Activated naive CD8-positive, alpha-beta T cell (primary cell): Measurements from ENCODE around the gene MAPK8.
A peak's percentile ranks its signal among the peaks of the same experiment; 100 is the strongest.

Source experiments
- H3K27ac Mint-ChIP-seq: one replicate; pipeline ENCODE4 v1.8.0; 2021; ENCODE audit warnings: mixed read lengths
- H3K27me3 Mint-ChIP-seq: one replicate; pipeline ENCODE4 v1.8.0; 2021; ENCODE audit warnings: mixed read lengths
- H3K36me3 Mint-ChIP-seq: one replicate; pipeline ENCODE4 v1.8.0; 2021; ENCODE audit warnings: mixed read lengths
- H3K4me1 Mint-ChIP-seq: one replicate; pipeline ENCODE4 v1.8.0; 2021; ENCODE audit warnings: low read depth, mixed read lengths
- H3K4me3 Mint-ChIP-seq: one replicate; pipeline ENCODE4 v1.8.0; 2021; ENCODE audit warnings: mild to moderate bottlenecking, mixed read lengths
- H3K9me3 Mint-ChIP-seq: one replicate; pipeline ENCODE4 v1.8.0; 2021; ENCODE audit warnings: low read depth, mixed read lengths

The MAPK8 gene

GRCh38 chr10:48369501-48369900 lies 63.0 kb downstream of the MAPK8 start:
- no peak overlapping the region for H3K27ac Mint-ChIP-seq
- H3K4me1 Mint-ChIP-seq, result peaks cover 11% of the 10 kb centered on the region
- peaks cover 8% of the 10 kb centered on the region for H3K36me3 Mint-ChIP-seq
- no peaks in the 10 kb centered on the region for H3K9me3 Mint-ChIP-seq
- H3K27me3 Mint-ChIP-seq, result no peaks in the 10 kb centered on the region
- H3K4me3 Mint-ChIP-seq, result no peak overlapping the region

- no peaks in the 10 kb centered on the region for H3K4me1 Mint-ChIP-seq
- no peak overlapping the region for H3K27ac Mint-ChIP-seq
- no peak overlapping the region for H3K4me3 Mint-ChIP-seq
- H3K9me3 Mint-ChIP-seq, result peaks cover 13% of the 10 kb centered on the region
- no peaks in the 10 kb centered on the region for H3K27me3 Mint-ChIP-seq
- peaks cover 18% of the 10 kb centered on the region for H3K36me3 Mint-ChIP-seq
These were observed 71.5 kb downstream of the MAPK8 start for GRCh38 chr10:48377751-48378530.

GRCh38 chr10:48378675-48379074 lies 72.2 kb downstream of the MAPK8 start:
- Mint-ChIP-seq H3K36me3 (peaks cover 18% of the 10 kb centered on the region), H3K27me3 (no peaks in the 10 kb centered on the region), H3K4me3 (no peak overlapping the region), H3K27ac (no peak overlapping the region), H3K9me3 (peaks cover 13% of the 10 kb centered on the region), H3K4me1 (peaks cover 4% of the 10 kb centered on the region)

GRCh38 chr10:48381971-48382370 lies 75.5 kb downstream of the MAPK8 start:
- Mint-ChIP-seq H3K4me3 (no peak overlapping the region), H3K27me3 (no peaks in the 10 kb centered on the region), H3K9me3 (peaks cover 4% of the 10 kb centered on the region), H3K36me3 (peaks cover 16% of the 10 kb centered on the region), H3K4me1 (peaks cover 13% of the 10 kb centered on the region), H3K27ac (no peak overlapping the region)

- Mint-ChIP-seq H3K4me3 (no peak overlapping the region), H3K27ac (no peak overlapping the region), H3K9me3 (peaks cover 3% of the 10 kb centered on the region), H3K4me1 (peaks cover 20% of the 10 kb centered on the region), H3K27me3 (no peaks in the 10 kb centered on the region), H3K36me3 (peaks cover 15% of the 10 kb centered on the region)
These were observed 76.5 kb downstream of the MAPK8 start for GRCh38 chr10:48382982-48383381.

GRCh38 chr10:48383393-48383792 lies 76.9 kb downstream of the MAPK8 start:
- H3K9me3 Mint-ChIP-seq, result no peaks in the 10 kb centered on the region
- no peak overlapping the region for H3K4me3 Mint-ChIP-seq
- no peaks in the 10 kb centered on the region for H3K27me3 Mint-ChIP-seq
- H3K27ac Mint-ChIP-seq, result no peak overlapping the region
- peaks cover 11% of the 10 kb centered on the region for H3K36me3 Mint-ChIP-seq
- peaks cover 23% of the 10 kb centered on the region for H3K4me1 Mint-ChIP-seq

GRCh38 chr10:48384699-48384982 lies 78.2 kb downstream of the MAPK8 start:
- no peaks in the 10 kb centered on the region for H3K27me3 Mint-ChIP-seq
- no peak overlapping the region for H3K4me3 Mint-ChIP-seq
- peaks cover 34% of the 10 kb centered on the region for H3K4me1 Mint-ChIP-seq
- no peak overlapping the region for H3K27ac Mint-ChIP-seq
- no peaks in the 10 kb centered on the region for H3K9me3 Mint-ChIP-seq
- H3K36me3 Mint-ChIP-seq, result peaks cover 6% of the 10 kb centered on the region

GRCh38 chr10:48389272-48389671 lies 82.8 kb downstream of the MAPK8 start:
- no peak overlapping the region for H3K27ac Mint-ChIP-seq
- peaks cover 2% of the 10 kb centered on the region for H3K36me3 Mint-ChIP-seq
- H3K27me3 Mint-ChIP-seq, result no peaks in the 10 kb centered on the region
- peaks cover 65% of the 10 kb centered on the region for H3K4me1 Mint-ChIP-seq
- peak overlapping the region; percentile 4 for H3K4me3 Mint-ChIP-seq
- no peaks in the 10 kb centered on the region for H3K9me3 Mint-ChIP-seq

- H3K27ac Mint-ChIP-seq, result no peak overlapping the region
- H3K27me3 Mint-ChIP-seq, result no peaks in the 10 kb centered on the region
- peaks cover 62% of the 10 kb centered on the region for H3K4me1 Mint-ChIP-seq
- H3K36me3 Mint-ChIP-seq, result peaks cover 2% of the 10 kb centered on the region
- no peak overlapping the region for H3K4me3 Mint-ChIP-seq
- H3K9me3 Mint-ChIP-seq, result no peaks in the 10 kb centered on the region
These were observed 83.5 kb downstream of the MAPK8 start for GRCh38 chr10:48389846-48390557.

- no peak overlapping the region for H3K27ac Mint-ChIP-seq
- no peaks in the 10 kb centered on the region for H3K27me3 Mint-ChIP-seq
- no peaks in the 10 kb centered on the region for H3K36me3 Mint-ChIP-seq
- H3K9me3 Mint-ChIP-seq, result no peaks in the 10 kb centered on the region
- H3K4me3 Mint-ChIP-seq, result no peak overlapping the region
- peaks cover 58% of the 10 kb centered on the region for H3K4me1 Mint-ChIP-seq
These were observed 84.0 kb downstream of the MAPK8 start for GRCh38 chr10:48390558-48390871.

- peaks cover 61% of the 10 kb centered on the region for H3K4me1 Mint-ChIP-seq
- no peaks in the 10 kb centered on the region for H3K27me3 Mint-ChIP-seq
- peak overlapping the region; percentile 46 for H3K27ac Mint-ChIP-seq
- H3K4me3 Mint-ChIP-seq, result peak overlapping the region; percentile 8
- H3K36me3 Mint-ChIP-seq, result no peaks in the 10 kb centered on the region
- no peaks in the 10 kb centered on the region for H3K9me3 Mint-ChIP-seq
These were observed 84.7 kb downstream of the MAPK8 start for GRCh38 chr10:48390933-48391845.

- Mint-ChIP-seq H3K4me1 (peaks cover 61% of the 10 kb centered on the region), H3K27ac (no peak overlapping the region), H3K36me3 (no peaks in the 10 kb centered on the region), H3K9me3 (no peaks in the 10 kb centered on the region), H3K27me3 (no peaks in the 10 kb centered on the region), H3K4me3 (no peak overlapping the region)
These were observed 85.5 kb downstream of the MAPK8 start for GRCh38 chr10:48391994-48392393.

GRCh38 chr10:48398261-48398660 lies 91.8 kb downstream of the MAPK8 start:
- Mint-ChIP-seq H3K27ac (no peak overlapping the region), H3K36me3 (peaks cover 4% of the 10 kb centered on the region), H3K27me3 (no peaks in the 10 kb centered on the region), H3K9me3 (no peaks in the 10 kb centered on the region), H3K4me1 (peaks cover 24% of the 10 kb centered on the region), H3K4me3 (no peak overlapping the region)

- Mint-ChIP-seq H3K27me3 (no peaks in the 10 kb centered on the region), H3K4me1 (peaks cover 23% of the 10 kb centered on the region), H3K9me3 (no peaks in the 10 kb centered on the region), H3K27ac (no peak overlapping the region), H3K36me3 (peaks cover 4% of the 10 kb centered on the region), H3K4me3 (no peak overlapping the region)
These were observed 92.6 kb downstream of the MAPK8 start for GRCh38 chr10:48399056-48399541.

- H3K4me3 Mint-ChIP-seq, result no peak overlapping the region
- H3K36me3 Mint-ChIP-seq, result peaks cover 6% of the 10 kb centered on the region
- no peaks in the 10 kb centered on the region for H3K27me3 Mint-ChIP-seq
- no peak overlapping the region for H3K27ac Mint-ChIP-seq
- H3K9me3 Mint-ChIP-seq, result no peaks in the 10 kb centered on the region
- peaks cover 23% of the 10 kb centered on the region for H3K4me1 Mint-ChIP-seq
These were observed 93.1 kb downstream of the MAPK8 start for GRCh38 chr10:48399551-48399950.
